GM20000 (cell line): ENCODE data around the gene ACTG1.

ENCODE experiments used
- DNase-seq: peaks from one replicate; pipeline ENCODE4 v3.0.0; 2012; ENCODE audit warnings: low spot score
- CTCF ChIP-seq: IDR thresholded peaks from 2 replicates; pipeline ENCODE4 v1.5.1; 2012; ENCODE audit warnings: mild to moderate bottlenecking, control low read depth; ENCODE audit errors: extremely low read depth, missing control alignments

ACTG1 gene

DNA sequence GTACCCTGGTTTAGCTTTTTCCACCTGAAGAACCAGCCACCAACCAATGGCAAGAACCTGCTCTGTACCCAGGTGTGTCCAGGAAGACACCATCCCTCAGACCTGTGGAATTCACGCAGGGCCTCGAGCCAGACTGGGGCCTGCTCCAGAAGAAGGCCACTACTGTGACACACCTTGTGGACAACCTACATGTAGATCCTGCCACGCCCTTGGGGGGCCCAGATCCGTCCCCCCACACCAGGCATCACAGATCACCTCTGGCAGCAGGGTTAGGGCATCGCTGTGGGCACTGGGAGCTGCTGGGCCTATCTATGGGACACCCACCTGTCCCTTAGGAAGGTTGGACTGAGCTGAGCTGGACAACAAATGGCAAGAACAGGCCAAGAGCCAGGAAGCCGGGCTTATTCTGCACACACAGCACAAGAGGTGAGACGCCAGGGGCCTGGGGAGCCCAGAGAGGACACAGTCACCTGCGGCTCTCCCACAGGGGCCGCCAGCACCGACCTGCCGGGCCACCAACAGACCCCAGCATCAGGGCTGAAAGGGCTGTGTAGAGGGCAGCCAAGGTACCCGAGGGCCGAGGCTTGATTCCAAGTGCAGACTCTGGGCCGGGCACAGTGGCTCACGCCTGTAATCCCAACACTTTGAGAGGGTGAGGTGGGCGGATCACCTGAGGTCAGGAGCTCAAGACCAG, 31.8 kb upstream of the ACTG1 start:
- TF ChIP-seq CTCF, result no peak
- no peak for DNase-seq

GRCh38 chr17:81543756-81544155, 31.2 kb upstream of the ACTG1 start:
- no peak for TF ChIP-seq CTCF
- DNase-seq, result no peak

GRCh38 chr17:81543339-81543675, 30.7 kb upstream of the ACTG1 start:
- no peak for DNase-seq
- TF ChIP-seq CTCF, result no peak

DNA sequence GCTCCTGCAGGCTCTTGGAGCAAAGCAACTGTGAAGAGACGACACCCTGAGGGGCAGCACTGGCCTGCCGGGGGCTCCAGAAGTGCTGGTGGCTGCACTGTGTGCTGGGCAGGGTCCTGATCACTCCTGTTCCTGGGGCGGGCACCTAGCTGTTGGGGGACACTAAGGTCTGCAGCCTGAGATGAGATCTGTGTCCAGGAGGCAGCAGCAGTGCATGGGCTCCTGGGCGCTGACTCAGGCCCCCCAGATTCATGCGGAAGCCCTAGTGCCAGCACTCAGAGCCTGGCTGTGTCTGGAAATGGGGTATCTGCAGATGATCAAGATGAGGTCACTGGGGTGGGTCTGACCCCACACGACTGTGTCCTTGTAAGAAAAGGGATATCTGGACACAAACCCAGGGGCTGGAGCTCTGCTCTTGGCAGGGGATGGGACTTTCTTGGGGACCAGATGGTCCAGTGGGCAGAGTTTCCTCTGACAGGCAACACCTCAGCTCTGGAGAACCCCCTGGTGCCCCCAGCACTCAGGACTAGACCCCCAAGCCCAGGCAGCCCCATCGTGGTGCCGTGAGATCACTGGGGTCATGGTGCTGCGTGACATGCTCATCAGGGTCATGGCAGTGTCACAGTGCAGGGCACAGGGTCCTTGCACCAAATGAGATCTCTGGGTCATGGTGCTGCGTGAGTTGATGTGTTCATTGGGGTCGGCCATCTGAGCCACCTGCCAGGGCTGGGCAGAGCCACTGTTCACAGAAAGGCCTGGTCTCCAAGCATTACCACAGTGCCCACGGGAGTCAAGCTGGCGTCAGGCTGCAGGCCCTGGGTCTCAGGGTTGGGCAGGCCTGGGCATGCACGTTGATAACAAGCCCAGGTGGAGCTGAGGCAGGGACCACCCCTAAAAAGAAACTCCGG, 30.1 kb upstream of the ACTG1 start:
- TF ChIP-seq CTCF, result no peak
- no peak for DNase-seq

GRCh38 chr17:81541123-81541522, 28.5 kb upstream of the ACTG1 start:
- DNase-seq, result no peak
- TF ChIP-seq CTCF, result no peak

GRCh38 chr17:81540676-81541027, 28.1 kb upstream of the ACTG1 start:
- no peak for DNase-seq
- TF ChIP-seq CTCF, result no peak

DNA sequence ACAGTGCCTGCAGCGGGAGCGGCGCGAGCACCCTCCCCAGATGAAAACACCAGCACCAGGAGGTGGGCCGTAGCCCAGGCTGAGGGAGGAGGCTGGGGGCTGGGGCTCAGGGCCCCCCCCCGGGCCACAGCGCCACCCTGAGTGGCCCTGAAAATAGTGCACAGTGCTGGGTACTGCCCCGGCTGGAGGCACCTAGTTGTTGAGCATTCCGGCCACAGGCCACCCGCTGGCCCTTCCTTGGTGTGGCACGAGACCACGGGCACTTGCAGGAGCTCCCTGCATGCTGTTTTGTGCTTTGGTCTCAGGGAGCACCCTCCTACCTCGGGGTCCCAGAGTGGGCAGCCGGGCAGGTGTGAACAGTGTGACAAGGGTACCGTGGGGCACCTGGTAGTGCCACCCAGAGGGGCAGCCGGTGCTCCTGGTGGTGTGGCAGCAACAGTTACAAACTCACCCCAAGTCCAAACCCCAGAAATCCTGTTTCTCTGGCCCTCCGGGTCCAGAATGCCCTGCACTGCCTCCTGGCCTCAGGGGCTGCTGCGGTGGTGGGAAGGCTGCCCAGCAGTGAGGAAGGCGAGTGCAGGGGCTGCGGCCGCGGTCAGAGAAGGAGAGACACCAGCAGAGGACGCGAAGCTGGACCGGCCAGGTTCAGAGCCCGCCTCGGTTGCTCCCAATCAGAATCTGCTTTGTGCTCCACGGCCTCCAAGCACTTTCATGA, 27.5 kb upstream of the ACTG1 start:
- no peak for DNase-seq
- no peak for TF ChIP-seq CTCF
